Measurements from ENCODE around the gene CAB39.

Gene CAB39

DNA sequence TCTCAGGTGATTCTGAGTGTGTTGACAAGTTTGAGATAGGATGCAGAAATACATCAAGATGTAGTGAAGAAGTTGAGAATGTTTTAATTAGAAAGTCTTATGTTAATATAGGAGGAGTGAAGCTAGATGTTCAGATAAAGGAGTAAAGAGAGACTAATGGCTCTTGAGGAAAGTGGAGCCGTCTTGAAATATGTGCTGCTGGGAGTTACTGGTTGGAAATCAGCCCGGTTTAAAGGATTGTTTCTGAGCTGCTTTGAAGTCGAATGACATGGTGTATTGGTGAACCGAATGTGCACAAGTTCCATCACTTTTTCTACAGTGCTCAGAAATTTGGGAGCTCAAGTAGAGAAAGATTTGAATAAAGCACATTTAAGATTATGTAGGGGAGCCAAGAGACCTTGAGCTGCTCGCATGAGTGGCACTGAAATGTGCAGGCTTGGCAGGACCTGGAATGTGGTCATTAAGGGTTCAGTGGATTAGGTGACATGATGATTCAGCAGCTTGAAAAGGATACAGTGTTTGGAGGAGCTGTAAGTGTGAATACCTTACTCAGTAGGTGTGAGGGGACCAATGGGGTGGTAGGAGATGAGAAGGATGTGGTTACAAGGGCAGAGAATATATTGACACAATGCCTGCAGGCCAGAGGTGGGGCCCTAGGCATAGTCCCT, 68.6 kb downstream of the CAB39 start:
- DNase-seq (ENCODE audit: low read depth in 2 of 3, low spot score in 2 of 3) = no peak

DNA sequence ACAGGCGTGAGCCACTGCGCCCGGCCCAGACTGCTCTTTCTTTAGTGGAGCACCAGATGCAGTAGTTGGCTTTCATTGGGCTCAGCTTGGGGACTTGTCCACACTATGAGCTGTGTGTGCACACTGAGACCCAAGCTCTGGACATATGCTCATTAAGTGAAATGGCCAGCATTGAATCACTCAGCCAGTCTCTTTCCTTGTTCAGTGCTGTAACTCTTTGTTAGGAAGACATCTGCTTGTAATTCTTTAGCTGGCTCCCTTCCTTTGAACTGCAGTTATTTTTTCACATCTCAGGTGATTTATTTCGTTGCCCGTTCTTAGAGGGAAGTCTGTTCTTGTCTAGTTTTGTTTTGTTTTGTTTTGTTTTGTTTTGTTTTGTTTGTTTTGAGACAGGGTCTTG, 70.5 kb downstream of the CAB39 start:
- no peak for DNase-seq (ENCODE audit: low read depth in 2 of 3, low spot score in 2 of 3)

DNA sequence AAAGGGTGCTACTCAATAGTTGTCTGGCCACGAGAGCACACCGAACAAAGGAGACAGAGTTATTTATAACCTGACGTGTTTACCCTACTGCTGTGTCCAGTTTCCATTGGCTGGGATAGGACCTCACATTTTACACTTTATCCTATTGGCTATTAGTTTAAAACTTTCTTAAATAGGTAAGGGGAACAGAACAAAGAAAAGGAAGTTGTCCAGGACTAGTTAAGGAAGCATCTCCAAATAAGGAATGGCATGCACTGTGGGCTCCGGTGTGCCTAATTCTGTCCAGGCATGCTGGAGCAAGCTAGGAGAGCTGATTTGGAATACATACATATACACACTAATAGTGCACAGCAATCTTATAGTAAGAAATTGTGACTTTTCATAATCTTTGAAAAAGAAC, 72.2 kb downstream of the CAB39 start:
- DNase-seq (ENCODE audit: low read depth in 2 of 3, low spot score in 2 of 3) = no peak

GRCh38 chr2:230785346-230785745, 72.7 kb downstream of the CAB39 start:
- no peak for DNase-seq (ENCODE audit: low read depth in 2 of 3, low spot score in 2 of 3)

DNA sequence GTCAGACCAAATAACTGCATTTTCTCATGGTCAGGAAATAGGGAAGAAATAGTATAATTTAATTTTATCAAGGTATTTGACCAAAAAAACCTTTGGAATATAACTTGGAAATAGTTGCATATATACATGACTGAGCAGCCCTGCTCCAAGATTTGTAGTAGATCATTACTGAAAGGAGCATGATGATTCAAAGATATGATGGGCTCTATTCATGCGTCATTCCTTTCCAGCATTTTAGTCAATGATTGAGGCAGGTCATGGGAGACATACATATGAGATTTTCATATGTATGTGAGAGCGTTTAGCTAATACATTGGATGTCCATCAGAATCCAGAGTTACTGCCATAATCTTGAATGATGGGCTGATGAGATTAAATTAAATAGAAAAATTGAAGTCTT, 74.5 kb downstream of the CAB39 start:
- DNase-seq (ENCODE audit: low read depth in 2 of 3, low spot score in 2 of 3) = no peak

DNA sequence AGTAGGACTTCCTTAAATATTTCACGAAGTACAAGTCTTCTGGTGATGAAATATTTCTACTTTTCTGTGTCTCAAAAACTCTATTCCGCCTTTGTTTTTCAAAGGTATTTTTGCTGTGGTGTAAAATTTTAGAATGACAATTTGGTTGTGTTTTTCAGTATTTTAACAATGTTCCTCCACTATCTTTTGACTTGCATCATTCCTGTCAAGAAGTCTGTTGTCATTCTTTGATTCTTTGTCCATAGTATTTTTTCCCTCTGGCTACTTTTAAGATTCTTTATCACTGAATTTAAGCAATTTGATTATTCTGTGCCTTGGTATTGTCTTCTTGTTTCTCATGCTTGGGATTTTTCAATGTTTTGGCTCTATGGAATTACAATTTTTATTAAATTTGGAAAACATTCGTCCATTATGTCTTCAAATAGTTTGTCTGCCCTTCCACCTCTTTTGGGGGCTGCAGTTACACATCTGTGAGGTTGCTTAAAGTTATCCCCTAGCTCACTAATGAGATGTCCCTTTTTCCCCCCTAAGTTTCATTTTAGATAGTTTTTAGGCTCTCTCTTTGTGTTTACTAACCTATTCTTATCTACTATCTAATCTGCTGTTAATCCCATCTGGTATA, 76.0 kb downstream of the CAB39 start:
- DNase-seq (ENCODE audit: low read depth in 2 of 3, low spot score in 2 of 3) = no peak

GRCh38 chr2:230790981-230791380, 78.3 kb downstream of the CAB39 start:
- DNase-seq (ENCODE audit: low read depth in 2 of 3, low spot score in 2 of 3) = no peak

DNA sequence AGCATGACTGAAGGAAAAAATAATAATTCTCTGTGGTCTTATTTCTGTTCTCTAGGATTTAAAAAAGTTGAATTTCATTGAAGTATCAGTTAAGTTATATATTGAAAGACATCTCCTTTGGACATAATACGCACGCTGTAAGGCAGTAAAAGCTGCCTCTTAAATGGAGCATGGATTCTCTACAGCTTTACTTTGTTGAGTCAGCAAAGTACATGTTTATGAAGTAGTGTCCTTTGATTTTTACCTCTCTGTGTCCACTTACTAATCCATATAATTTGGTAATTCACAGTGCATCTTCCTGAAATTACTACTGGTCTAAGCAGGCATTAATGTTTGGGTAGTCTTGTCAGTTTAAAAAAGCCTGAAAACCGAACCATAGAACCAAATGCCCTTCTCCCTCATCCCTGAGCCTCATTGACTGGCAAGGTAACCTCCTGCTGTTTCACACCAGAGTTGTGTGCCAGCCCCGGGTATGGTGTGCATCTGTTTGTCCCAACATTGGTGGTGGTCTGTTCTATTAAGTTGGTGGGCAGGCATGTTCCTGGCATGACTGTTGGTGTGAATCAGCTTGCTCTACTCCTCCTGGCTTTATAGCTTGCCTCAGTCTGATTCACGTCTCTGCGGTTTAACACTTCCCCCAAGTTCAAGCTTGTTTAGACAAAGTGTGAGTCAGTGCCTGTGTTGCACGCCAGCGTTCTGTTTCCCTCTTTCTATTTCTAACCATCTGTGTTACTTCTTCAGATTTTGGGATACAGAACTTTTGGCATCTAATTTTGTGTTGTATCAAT, 81.1 kb downstream of the CAB39 start:
- peak in 2 of 3 experiments; percentile 33 to 44 for DNase-seq (ENCODE audit: low read depth in 2 of 3, low spot score in 2 of 3)

DNA sequence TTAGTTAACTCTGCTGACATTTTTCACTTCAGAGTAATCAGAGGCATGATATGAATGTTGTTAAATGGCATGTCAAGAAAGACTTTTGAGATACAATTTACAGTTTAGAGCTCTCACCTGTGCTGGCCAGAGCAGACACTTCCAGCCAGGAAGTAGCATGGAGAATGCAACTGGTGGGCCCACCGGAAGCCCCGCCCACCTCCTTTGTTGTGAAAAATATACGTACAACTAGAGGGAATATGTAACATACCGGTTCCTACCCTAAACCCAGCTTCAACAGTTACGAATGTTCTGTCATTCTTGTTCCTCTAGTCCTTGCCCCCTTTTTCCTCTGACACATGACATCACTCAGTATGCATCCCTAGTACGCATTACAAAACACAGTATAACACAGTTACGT, 81.9 kb downstream of the CAB39 start:
- no peak for DNase-seq (ENCODE audit: low read depth in 2 of 3, low spot score in 2 of 3)

GRCh38 chr2:230795856-230796255, 83.2 kb downstream of the CAB39 start:
- DNase-seq (ENCODE audit: low read depth in 2 of 3, low spot score in 2 of 3) = no peak

DNA sequence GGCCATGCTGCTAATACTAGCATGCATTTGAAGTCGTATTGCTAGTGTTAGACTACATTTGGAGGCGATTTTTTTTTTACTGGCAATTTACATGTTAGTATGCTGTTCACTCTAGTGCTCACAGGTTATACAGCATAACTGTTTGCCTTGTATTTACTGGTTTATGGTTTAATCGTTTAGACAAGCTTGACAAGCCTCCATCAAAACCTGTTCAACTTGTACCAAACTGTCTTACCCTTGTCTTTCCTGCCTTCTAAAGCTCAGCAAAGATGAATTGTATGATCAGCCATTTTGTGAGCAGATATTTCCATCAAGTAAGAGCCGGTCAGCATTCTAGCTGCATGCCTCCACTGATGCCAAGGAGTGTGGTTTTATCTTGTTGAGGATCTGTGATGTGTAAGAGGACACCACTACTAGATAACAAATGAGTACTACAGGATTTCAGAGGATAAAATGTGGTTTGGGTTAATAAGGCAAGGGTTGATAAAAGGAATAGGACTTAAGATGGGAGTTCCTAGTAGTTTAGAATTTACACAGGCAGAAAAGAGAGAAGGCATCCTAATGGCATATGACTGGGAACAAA, 83.7 kb downstream of the CAB39 start:
- DNase-seq (ENCODE audit: low read depth in 2 of 3, low spot score in 2 of 3) = no peak

DNA sequence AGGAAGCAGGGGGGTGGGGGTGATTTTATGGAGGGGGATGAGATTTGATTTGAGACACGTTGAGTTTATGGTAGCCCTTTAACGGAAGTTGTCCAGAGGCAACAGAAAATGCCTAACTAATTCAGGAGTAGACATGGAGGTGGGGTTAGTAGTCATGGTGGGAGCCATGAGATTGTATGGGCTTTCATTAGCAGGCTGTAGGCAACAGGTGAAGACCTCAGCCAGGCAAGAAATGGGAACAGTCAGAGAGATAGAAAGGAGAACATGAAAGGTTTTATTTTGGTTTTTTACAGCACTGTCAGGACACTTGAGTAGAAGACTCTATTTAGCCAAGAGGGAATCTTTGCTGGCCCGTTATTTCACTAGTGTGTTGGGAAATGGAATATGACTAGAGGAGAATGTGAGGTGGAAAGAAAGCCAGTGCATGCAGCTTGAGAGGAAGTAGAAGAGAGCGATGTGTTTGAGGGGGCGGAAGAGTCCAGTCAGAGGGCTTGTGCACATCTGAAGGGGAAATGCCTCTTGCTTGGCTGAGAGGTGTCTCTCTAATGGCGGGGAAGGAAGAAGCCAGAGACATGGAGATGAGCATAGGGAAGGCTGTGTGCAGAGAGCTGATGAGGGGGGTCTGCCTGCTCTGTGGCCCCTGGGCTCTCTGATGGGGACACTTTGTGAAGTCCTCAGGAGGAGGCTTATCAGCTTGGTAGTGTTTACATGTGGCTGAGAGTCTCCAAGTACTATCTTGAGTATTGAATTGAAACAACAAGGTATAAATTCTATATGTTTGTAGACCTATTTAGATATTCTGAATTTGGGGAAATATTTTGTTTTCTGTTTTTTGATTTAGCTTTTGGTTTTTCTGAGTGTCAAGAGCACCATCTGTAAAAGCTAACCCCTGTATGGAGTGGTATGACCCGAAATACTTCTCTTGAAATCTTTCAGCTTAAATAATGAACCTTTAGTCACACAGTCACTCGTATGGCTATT, 85.2 kb downstream of the CAB39 start:
- DNase-seq (ENCODE audit: low read depth in 2 of 3, low spot score in 2 of 3) = no peak

DNA sequence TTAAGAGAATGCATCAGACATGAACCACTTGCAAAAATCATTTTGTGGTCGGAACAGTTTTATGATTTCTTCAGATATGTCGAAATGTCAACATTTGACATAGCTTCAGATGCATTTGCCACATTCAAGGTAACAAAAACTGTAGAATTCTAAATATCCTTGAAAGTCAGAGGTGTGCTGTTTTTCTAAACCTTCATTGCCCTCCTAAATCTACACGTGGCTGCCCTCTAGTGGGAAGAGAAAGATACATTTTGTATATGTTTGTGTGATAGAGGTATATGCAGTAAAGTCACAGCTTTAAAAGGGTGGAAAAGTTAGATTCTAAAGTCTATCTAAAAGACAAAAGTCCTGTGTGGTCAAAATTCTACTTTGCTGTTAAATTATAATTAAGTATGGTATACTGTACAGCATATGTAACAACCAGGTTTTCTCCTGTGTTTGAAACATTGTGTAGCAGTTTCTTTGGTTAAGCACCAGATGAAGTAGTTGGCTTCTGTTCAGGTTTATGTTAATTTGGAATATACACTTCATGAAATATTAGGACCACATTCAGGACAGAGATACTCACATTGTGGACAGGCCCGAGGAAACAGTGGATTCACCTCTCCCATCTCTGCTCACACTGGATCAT, 86.2 kb downstream of the CAB39 start:
- no peak for DNase-seq (ENCODE audit: low read depth in 2 of 3, low spot score in 2 of 3)

DNA sequence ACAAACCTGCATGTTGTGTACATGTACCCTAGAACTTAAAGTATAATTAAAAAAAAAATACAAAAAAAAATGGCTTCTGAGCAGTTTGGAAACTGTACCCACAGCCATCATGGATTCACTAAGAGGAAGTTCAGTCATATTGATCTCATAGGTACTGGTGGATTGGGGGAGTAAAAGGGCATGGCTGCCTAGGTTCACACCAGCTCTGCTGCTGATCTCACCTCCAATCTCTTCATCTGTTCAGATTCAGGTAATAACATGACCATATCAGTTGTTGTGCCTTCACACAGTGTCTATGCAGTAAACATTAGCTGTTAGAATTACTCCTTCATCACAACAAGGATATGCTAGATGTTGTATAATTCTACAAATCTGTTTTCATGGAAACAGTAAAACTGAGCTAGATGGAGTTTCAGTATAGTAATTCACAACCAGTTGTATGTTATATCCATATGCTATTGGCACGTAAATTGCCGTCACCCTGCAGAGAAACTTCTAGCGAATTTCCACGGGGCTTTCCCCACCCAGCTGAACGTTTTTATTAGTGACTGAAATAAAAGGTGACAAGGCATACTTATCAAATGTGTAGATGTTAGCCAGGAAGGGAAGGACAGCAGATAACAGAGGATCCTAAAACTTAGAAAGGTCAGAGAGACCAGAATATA, 92.8 kb downstream of the CAB39 start:
- DNase-seq (ENCODE audit: low read depth in 2 of 3, low spot score in 2 of 3) = no peak

- no peak for DNase-seq (ENCODE audit: low read depth in 2 of 3, low spot score in 2 of 3)
Measured at GRCh38 chr2:230807729-230808128, 95.1 kb downstream of the CAB39 start.

DNA sequence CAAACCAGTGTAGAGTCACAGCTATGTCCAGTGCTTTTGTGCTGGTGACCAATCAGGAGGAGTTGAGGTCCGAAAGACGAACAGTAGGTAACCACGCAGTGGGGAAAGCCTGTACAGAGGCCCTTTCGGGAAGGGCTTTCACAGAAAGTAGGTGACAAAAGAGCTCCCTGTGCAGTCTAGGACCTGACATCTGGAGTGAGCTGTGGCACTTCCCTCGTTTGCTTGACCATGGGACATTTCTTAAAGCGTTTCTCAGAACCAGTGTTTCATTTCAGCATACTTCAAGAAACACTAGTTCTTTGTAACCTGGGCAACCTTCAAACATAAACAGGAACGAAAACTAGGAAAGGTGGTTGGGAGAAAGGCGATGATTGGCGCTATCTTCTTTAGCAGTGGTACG, 96.4 kb downstream of the CAB39 start:
- no peak for DNase-seq (ENCODE audit: low read depth in 2 of 3, low spot score in 2 of 3)

DNA sequence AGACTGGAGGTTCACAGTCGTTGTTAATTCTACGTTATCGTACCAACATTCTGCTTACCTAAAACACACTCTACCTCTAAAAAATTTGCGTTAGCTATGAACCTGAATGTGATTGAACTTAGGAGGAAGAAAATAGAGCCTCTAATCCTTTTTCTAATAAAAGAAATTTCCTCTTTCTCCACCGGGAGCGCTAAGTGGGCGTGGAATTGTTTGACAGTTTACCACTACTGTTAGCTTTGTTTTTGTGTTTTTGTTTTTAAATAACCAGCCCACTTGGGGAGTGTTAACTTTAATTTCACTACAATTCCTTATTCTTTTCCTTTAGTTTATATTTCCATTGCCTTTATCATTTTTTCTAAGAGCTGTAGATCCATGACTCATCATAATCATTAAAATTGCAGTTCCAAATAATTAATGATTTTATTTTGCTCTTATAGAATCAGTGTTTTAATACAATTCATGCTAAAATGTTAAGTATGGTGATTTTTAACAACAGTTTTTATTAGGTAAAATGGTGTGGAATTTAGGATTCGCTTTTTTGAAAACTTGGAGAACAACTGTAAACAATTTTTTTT, 97.1 kb downstream of the CAB39 start:
- no peak for DNase-seq (ENCODE audit: low read depth in 2 of 3, low spot score in 2 of 3)

GRCh38 chr2:230811508-230811907, 98.9 kb downstream of the CAB39 start:
- DNase-seq (ENCODE audit: low read depth in 2 of 3, low spot score in 2 of 3) = no peak

- no peak for DNase-seq (ENCODE audit: low read depth in 2 of 3, low spot score in 2 of 3)
Measured at GRCh38 chr2:230812033-230812432, 99.4 kb downstream of the CAB39 start.

Data from activated CD8-positive, alpha-beta memory T cell treated with anti-CD3 and anti-CD28 coated beads for 48 hours (primary cell).